ENCODE measurements around the gene S100B.

DNA sequence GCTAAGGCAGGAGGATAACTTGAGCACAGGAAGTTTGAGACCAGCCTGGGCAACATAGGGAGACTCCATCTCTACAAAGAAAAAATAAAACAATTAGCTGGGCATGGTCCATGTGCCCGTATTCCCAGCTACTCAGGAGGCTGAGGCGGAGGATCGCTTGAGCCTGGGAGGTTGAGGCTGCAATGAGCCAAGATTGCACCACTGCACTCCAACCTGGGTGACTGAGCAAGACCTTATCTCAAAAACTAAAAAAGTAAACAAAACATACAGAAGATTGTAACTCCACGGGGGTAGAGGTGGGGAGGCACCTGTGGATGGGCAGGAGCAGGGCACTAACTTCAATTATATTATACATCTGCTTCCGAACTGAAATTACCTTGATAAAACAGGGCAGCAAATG is 4.6 kb downstream of the S100B start:
- TF ChIP-seq, protein P1, sequence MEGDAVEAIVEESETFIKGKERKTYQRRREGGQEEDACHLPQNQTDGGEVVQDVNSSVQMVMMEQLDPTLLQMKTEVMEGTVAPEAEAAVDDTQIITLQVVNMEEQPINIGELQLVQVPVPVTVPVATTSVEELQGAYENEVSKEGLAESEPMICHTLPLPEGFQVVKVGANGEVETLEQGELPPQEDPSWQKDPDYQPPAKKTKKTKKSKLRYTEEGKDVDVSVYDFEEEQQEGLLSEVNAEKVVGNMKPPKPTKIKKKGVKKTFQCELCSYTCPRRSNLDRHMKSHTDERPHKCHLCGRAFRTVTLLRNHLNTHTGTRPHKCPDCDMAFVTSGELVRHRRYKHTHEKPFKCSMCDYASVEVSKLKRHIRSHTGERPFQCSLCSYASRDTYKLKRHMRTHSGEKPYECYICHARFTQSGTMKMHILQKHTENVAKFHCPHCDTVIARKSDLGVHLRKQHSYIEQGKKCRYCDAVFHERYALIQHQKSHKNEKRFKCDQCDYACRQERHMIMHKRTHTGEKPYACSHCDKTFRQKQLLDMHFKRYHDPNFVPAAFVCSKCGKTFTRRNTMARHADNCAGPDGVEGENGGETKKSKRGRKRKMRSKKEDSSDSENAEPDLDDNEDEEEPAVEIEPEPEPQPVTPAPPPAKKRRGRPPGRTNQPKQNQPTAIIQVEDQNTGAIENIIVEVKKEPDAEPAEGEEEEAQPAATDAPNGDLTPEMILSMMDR (IDR thresholded peaks at IDR 0.05) = no peak
- TF ChIP-seq POLR2A (IDR thresholded peaks at IDR 0.05) = no peak
